Karpas-422 (cell line): ENCODE results near the gene GID8. TPM values are rescaled to one million over a fixed set of nuclear protein-coding genes. Genes with fewer than 3 reads are reported as not detected.

Source experiments
- DNase-seq: peaks from one replicate; pipeline ENCODE4 v3.0.0-alpha.2; 2015
- H2AFZ ChIP-seq: fragments of 200-600 bp; sonication (generic); 2 replicates; pipeline ENCODE4 v1.6.1; 2014; ENCODE audit warnings: antibody characterized with exemption, low read length, mixed read lengths
- H3K27ac ChIP-seq: fragments of 200-600 bp; sonication (generic); 2 replicates; pipeline ENCODE4 v1.5.1; 2014; ENCODE audit warnings: mild to moderate bottlenecking, low read length, moderate library complexity
- H3K27me3 ChIP-seq: fragments of 200-600 bp; sonication (generic); 2 replicates; pipeline ENCODE4 v1.6.1; 2014; ENCODE audit warnings: low read length, mixed read lengths
- H3K36me3 ChIP-seq: fragments of 200-600 bp; sonication (generic); 2 replicates; pipeline ENCODE4 v1.6.1; 2014; ENCODE audit warnings: low read length, mixed read lengths; ENCODE audit not compliant: insufficient read depth
- H3K4me1 ChIP-seq: fragments of 200-600 bp; sonication (generic); 2 replicates; pipeline ENCODE4 v1.6.1; 2014; ENCODE audit warnings: mild to moderate bottlenecking, low read length, mixed read lengths
- H3K4me2 ChIP-seq: fragments of 200-600 bp; sonication (generic); 2 replicates; pipeline ENCODE4 v1.6.1; 2014; ENCODE audit warnings: low read length, low read depth, mild to moderate bottlenecking; ENCODE audit not compliant: poor library complexity, severe bottlenecking
- H3K4me3 ChIP-seq: fragments of 200-600 bp; sonication (generic); 2 replicates; pipeline ENCODE4 v1.5.1; 2014; ENCODE audit warnings: mild to moderate bottlenecking, antibody characterized with exemption, low read length, mixed read lengths
- H3K79me2 ChIP-seq: fragments of 200-600 bp; sonication (generic); 2 replicates; pipeline ENCODE4 v1.6.1; 2014; ENCODE audit warnings: mild to moderate bottlenecking, low read length, mixed read lengths
- H3K9ac ChIP-seq: fragments of 200-600 bp; sonication (generic); 2 replicates; pipeline ENCODE4 v1.6.0; 2014; ENCODE audit warnings: low read length
- H3K9me2 ChIP-seq: fragments of 200-600 bp; sonication (generic), shearing (Covaris generic); replicated peaks from 2 replicates; pipeline ENCODE4 v1.6.0; 2014; ENCODE audit warnings: mild to moderate bottlenecking, low read length, moderate library complexity; ENCODE audit not compliant: insufficient read depth
- H3K9me3 ChIP-seq: fragments of 300-700, 200-600 bp; sonication (generic); 2 replicates; pipeline ENCODE4 v1.6.1; 2014; ENCODE audit warnings: low read length, mixed read lengths
- H4K20me1 ChIP-seq: fragments of 200-600 bp; sonication (generic); 2 replicates; pipeline ENCODE4 v1.6.1; 2014; ENCODE audit warnings: mild to moderate bottlenecking, antibody characterized with exemption, low read length, low read depth; ENCODE audit not compliant: insufficient read depth
- total RNA-seq: library from RNA; depleted of rRNA; stranded (reverse); fragments of >200 nt; shearing (Covaris generic); gene quantifications from 2 replicates; pipeline ENCODE4 v1.2.3, GENCODE V29; 2014; ENCODE audit warnings: low replicate concordance

The GID8 gene
- total RNA-seq, 1 experiment from 2014 or later: 31.3 TPM

DNA sequence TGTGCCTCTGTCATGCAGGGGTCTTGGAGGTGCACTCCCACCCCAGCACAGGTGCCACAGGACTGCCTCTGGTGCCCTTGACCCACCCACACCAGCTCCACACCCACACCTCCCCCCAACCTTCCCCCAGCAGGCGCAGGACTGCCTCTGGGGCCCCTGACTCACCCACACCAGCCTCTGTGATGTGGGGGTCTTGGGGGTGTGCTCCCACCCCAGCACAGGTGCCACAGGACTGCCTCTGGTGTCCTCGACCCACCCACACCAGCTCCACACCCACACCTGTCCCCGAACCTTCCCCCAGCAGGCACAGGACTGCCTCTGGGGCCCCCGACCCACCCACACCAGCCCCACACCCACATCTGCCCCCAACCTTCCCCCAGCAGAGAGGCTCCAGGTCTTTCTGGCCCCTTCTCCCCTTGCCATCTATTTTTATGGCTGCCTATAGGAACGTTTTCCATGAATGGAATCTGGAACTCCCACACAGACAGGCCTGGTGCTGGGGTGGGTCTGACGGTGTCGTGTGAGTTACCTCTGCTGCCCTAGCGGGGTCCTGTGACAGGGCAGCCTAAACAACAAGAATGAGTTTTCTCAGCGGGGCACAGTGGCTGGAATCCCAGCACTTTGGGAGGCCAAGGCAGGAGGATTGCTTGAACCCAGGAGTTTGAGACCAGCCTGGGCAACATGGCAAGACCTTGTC, 38.0 kb downstream of the GID8 start:
- H2AFZ ChIP-seq: no peak overlapping the region
- no peak overlapping the region for H3K9ac ChIP-seq
- H3K79me2 ChIP-seq: no peaks in the 10 kb centered on the region
- no peak overlapping the region for H3K4me2 ChIP-seq
- peaks cover 26% of the 10 kb centered on the region for H3K4me1 ChIP-seq
- no peaks in the 10 kb centered on the region; the same call in 1 of the 2 replicates for H4K20me1 ChIP-seq
- no peak overlapping the region for H3K4me3 ChIP-seq
- H3K27ac ChIP-seq: no peak overlapping the region
- no peak for DNase-seq
- no peaks in the 10 kb centered on the region for H3K36me3 ChIP-seq
- no peaks in the 10 kb centered on the region for H3K9me2 ChIP-seq
- H3K9me3 ChIP-seq: no peaks in the 10 kb centered on the region
- no peaks in the 10 kb centered on the region for H3K27me3 ChIP-seq

DNA sequence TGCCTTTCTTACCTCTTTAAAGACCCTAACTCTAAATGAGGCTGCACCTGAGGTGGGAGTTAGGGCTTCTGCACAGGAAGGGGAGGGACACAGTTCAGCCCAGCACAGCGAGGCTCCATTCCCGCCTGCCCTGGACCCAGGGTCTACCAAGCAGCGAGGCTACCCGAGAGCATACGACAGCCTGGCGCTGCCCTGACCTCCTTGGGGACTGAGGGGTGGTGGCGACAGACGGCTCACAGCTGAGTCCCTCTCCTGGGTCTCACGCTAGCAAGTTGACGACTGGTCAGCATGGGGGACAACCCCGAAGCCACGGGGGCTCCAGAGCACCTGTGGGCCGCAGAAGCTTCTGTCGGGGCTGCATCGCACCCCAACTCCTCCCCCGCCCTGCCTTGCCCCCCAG, 38.9 kb downstream of the GID8 start:
- Histone ChIP-seq H4K20me1 (no peaks in the 10 kb centered on the region; the same call in 1 of the 2 replicates), H3K4me3 (no peak overlapping the region), H3K9me2 (no peaks in the 10 kb centered on the region), H3K4me1 (peaks cover 26% of the 10 kb centered on the region), H3K27ac (no peak overlapping the region), H3K79me2 (no peaks in the 10 kb centered on the region), H3K36me3 (no peaks in the 10 kb centered on the region), H3K9ac (no peak overlapping the region), H2AFZ (no peak overlapping the region), H3K4me2 (peak overlapping the region; percentile 66), H3K9me3 (no peaks in the 10 kb centered on the region), H3K27me3 (no peaks in the 10 kb centered on the region)
- no peak for DNase-seq

DNA sequence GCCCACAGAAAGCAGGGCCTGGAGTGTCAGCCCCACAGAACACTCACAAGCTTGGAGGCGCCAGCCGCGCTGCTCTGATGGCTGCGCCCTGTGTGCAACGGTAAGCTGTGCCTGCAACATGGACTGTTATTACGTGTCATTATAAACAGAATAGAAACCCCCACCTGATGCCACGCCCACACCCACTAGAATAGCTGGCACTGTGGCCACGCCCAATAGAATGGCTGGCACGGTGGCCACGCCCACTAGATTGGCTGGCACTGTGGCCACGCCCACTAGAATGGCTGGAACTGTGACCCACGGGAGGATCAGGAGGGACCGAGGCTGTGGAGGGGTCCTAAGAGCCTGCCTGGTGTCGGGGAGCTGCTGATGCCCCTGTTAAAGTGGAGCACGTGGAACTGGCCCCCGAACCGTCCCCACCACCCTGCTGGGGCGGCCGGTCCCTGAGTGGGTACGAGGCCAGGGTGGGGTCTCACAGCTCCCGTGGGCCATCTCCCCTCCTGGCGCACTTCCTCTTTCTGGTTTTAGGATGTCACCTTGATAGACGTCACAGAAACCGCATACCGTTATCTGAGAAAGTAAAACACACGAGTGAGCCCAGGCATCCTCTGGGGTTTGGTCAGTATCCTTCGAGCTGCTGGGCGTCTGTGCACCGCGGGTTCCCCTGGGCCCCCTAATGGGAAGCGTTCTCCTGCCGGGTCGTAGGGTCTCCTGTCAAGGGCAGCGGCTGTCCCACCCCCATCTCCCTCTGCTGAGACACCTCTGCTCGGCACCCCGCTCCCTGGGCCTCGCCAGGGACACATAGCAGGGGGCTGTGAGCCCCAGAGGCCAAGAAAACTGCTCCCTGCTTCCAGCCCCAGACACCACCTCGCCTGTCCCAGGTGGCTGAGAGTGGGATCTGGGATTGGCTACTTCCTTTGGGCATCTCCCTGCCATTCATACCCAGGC, 39.9 kb downstream of the GID8 start:
- Histone ChIP-seq H4K20me1 (no peaks in the 10 kb centered on the region; the same call in 1 of the 2 replicates), H3K9me3 (no peaks in the 10 kb centered on the region), H3K27ac (no peak overlapping the region), H3K4me3 (peak overlapping the region; percentile 49; the same call in 1 of the 2 replicates), H3K4me1 (peaks cover 22% of the 10 kb centered on the region), H3K9me2 (no peaks in the 10 kb centered on the region), H3K27me3 (no peaks in the 10 kb centered on the region), H3K4me2 (peak overlapping the region; percentile 66), H3K9ac (peak overlapping the region; percentile 38), H2AFZ (no peak overlapping the region; the same call in 1 of the 2 replicates), H3K79me2 (no peaks in the 10 kb centered on the region), H3K36me3 (no peaks in the 10 kb centered on the region)
- peak; percentile 90 for DNase-seq

DNA sequence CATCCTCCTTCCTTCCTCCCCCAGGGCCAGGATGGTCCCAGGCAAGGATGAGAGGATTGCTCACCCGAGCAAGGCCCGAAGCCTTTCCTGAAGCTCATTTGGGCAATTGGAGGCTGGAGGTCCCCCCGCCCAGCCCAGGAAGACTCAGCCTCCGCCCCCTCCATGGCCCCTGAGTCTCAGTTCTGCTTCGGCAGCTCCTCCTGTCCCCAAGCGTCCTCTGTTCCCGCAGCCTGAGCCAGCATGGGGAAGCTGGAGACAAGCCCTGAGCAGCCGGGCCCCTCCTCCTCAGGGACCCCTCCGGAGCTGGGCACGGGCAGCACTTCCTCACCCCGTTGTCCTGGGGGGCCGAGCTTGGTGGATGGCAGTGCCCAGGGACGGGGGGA, 40.6 kb downstream of the GID8 start:
- H3K36me3 ChIP-seq: no peaks in the 10 kb centered on the region
- peak overlapping the region; percentile 49; the same call in 1 of the 2 replicates for H3K4me3 ChIP-seq
- peak overlapping the region; percentile 38 for H3K9ac ChIP-seq
- H3K27ac ChIP-seq: no peak overlapping the region
- H3K9me2 ChIP-seq: no peaks in the 10 kb centered on the region
- DNase-seq: no peak
- peak overlapping the region; percentile 66 for H3K4me2 ChIP-seq
- no peaks in the 10 kb centered on the region for H3K27me3 ChIP-seq
- H2AFZ ChIP-seq: no peak overlapping the region
- H3K9me3 ChIP-seq: no peaks in the 10 kb centered on the region
- H3K4me1 ChIP-seq: peaks cover 22% of the 10 kb centered on the region
- H4K20me1 ChIP-seq: no peaks in the 10 kb centered on the region; the same call in 1 of the 2 replicates
- no peaks in the 10 kb centered on the region for H3K79me2 ChIP-seq

DNA sequence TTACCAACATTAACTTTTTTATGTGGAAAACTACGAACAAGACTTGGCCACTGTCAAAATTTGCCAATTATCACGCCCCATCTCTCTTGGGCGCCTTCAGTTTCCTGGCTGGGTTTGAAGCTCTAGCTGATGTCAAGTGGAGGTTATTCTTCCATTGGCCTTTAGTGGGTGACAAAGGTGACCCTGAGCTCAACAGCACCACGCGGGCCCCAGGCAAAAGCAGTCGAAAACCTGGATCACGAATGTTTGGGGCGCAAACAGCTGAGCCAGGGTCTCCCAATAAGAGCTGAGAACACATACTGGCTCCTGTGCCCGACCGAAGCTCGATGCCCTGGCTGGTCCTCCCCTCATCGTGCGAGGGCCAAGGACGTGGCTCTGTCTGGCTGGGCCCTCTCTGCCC, 41.4 kb downstream of the GID8 start:
- Histone ChIP-seq H3K4me2 (no peak overlapping the region), H4K20me1 (no peaks in the 10 kb centered on the region; the same call in 1 of the 2 replicates), H3K4me1 (peaks cover 22% of the 10 kb centered on the region), H3K36me3 (no peaks in the 10 kb centered on the region), H3K9ac (no peak overlapping the region), H2AFZ (no peak overlapping the region), H3K27ac (no peak overlapping the region), H3K9me2 (no peaks in the 10 kb centered on the region), H3K79me2 (no peaks in the 10 kb centered on the region), H3K4me3 (no peak overlapping the region), H3K9me3 (no peaks in the 10 kb centered on the region), H3K27me3 (no peaks in the 10 kb centered on the region)
- DNase-seq: peak; percentile 55

DNA sequence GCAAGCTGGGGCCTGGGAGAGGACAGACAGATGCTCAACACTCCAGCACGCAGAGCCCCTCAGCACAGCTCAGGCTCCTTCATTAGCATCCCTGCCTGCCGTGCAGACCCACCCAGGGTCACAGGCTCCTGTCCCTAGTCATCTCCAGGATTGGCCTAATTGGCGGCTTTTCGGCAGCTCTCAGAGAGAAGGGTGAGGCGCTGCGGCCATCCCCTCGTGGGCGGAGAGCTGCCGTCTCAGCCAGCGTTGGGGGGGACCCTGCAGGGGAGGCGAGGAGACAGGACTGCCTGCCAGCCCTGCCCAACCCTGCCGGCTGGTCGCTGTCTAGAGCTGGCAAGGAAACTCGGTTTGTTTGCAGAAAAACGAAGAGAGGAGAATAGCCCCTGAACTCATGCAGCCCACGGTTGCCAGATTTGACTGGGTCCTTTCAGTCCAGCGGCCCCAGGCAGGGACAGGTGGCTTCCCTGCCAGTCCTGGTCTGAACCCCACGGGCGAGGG, 42.0 kb downstream of the GID8 start:
- Histone ChIP-seq H3K27me3 (no peaks in the 10 kb centered on the region), H3K4me3 (no peak overlapping the region), H3K27ac (no peak overlapping the region), H3K79me2 (no peaks in the 10 kb centered on the region), H3K36me3 (no peaks in the 10 kb centered on the region), H3K9me3 (no peaks in the 10 kb centered on the region), H3K9me2 (no peaks in the 10 kb centered on the region), H3K9ac (no peak overlapping the region), H4K20me1 (no peaks in the 10 kb centered on the region; the same call in 1 of the 2 replicates), H2AFZ (no peak overlapping the region), H3K4me2 (no peak overlapping the region), H3K4me1 (peaks cover 22% of the 10 kb centered on the region)
- no peak for DNase-seq

DNA sequence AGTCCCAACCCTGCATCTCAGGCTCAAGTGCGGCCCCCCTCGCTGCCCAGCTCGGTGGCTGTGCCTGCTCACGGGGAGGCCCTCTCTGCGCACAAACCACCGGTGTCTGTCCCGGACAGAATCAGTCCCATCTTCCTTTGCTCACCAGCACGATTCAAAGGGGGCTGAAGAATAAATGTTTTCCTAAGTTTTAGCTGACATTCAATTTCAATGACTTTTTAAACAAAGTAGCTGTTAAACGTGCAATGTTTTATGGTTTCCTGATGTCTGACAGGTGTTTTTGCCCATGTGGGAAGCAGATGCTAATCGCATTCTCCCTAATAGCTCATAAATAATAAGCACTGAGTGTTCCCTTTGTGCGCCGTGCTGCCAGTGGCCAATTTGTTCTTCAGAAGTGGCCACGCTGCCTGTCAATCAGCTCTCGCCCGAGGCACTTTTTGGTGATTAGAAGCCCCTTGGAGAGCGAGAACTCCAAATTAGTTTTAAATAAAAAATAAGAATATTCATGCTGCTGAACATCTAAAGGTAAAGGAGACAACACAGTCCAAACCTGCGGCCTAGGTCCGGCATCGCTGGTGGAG, 42.5 kb downstream of the GID8 start:
- Histone ChIP-seq H3K9ac (no peak overlapping the region), H3K4me2 (no peak overlapping the region), H3K27me3 (no peaks in the 10 kb centered on the region), H3K27ac (no peak overlapping the region), H3K4me1 (peaks cover 22% of the 10 kb centered on the region), H2AFZ (no peak overlapping the region), H3K36me3 (no peaks in the 10 kb centered on the region), H3K9me3 (no peaks in the 10 kb centered on the region), H3K79me2 (no peaks in the 10 kb centered on the region), H4K20me1 (no peaks in the 10 kb centered on the region; the same call in 1 of the 2 replicates), H3K9me2 (no peaks in the 10 kb centered on the region), H3K4me3 (no peak overlapping the region)
- DNase-seq: no peak

DNA sequence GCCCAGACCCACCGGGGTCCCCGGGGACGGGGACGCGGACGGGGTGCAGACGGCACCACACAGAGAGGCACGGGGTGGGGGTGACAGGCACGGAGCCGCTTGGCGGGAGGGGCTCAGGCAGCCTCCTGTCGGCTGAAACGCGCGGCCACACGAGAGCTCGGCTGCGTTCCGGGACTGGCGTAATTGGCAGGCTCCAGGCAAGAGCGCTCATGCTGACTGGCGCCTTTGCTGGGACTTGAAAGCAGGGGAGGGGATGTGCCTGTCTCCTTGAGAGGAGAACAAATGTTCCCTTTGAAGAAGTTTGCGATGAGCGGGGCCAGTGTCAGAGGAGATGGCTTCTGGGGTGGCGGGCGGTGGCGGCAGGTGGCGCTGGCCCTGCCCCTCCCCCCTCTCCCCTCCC, 43.0 kb downstream of the GID8 start:
- DNase-seq: no peak
- H2AFZ ChIP-seq: no peak overlapping the region
- no peak overlapping the region for H3K4me2 ChIP-seq
- H3K27ac ChIP-seq: no peak overlapping the region
- H3K9me3 ChIP-seq: no peaks in the 10 kb centered on the region
- H3K9me2 ChIP-seq: no peaks in the 10 kb centered on the region
- H3K79me2 ChIP-seq: no peaks in the 10 kb centered on the region
- no peaks in the 10 kb centered on the region for H3K27me3 ChIP-seq
- no peak overlapping the region for H3K4me3 ChIP-seq
- H4K20me1 ChIP-seq: no peaks in the 10 kb centered on the region; the same call in 1 of the 2 replicates
- no peaks in the 10 kb centered on the region for H3K36me3 ChIP-seq
- no peak overlapping the region for H3K9ac ChIP-seq
- peaks cover 22% of the 10 kb centered on the region for H3K4me1 ChIP-seq
